Measurements from ENCODE around the gene PIGP. TPM values are rescaled to one million over a fixed set of nuclear protein-coding genes. Genes with fewer than 3 reads are reported as not detected.

Gene PIGP
- total and polyA plus RNA-seq, 2 of the 8 experiments (the other 6 are each of a cell fraction or from before 2014, with no cell fraction given) = 11.3 to 18.0 TPM

DNA sequence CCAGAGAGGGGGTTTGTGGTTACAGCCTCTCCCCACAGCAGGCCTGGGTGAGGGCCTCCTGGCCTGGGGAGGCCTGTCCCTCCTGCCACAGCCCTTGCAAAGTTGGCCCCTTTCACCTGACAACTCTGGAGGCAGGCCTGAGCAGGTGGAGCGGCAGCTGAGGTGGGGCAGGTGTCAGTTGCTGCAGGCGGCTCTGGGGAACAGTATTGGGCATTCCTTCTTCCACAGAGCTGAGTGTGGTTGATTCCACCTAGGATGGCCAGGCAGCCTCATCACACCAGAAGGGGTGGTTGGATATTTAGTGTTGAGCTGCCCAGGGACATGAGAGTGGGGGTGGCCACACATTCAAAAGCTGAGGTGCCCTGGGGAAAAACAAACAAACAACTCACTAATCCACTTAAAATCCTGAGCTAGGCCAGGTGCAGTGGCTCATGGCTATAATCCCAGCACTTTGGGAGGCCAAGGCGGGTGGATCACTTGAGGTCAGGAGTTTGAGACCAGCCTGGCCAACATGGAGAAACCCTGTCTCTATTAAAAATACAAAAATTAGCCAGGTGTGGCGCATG is 31.1 kb downstream of the PIGP start:
- H3K23ac ChIP-seq (ENCODE audit: insufficient read length) = no peak overlapping the region
- no peak overlapping the region for H2BK120ac ChIP-seq (replicated peaks; ENCODE audit: low read depth, low read length)
- H2BK12ac ChIP-seq (ENCODE audit: low read depth, low read length) = no peak overlapping the region
- H3K9me3 ChIP-seq (ENCODE audit: insufficient read depth in 2 of 2, low read depth in 1 of 2, low read length in 1 of 2) = no peaks in the 10 kb centered on the region
- no peak overlapping the region for H3K56ac ChIP-seq (replicated peaks; ENCODE audit: insufficient read length, low read depth, low read length)
- H2AK5ac ChIP-seq (ENCODE audit: low read depth, low read length) = no peak overlapping the region
- H3K79me2 ChIP-seq (ENCODE audit: control insufficient read depth in 1 of 2, insufficient read depth in 2 of 2, low read length in 2 of 2) = no peaks in the 10 kb centered on the region
- H3K27ac ChIP-seq (ENCODE audit: low read depth, low read length) = no peak overlapping the region
- no peak overlapping the region for H2BK15ac ChIP-seq (ENCODE audit: low read length)
- H2BK5ac ChIP-seq (ENCODE audit: low read depth, low read length) = no peak overlapping the region
- no peak overlapping the region for H3K4ac ChIP-seq (replicated peaks; ENCODE audit: insufficient read length, low read depth, low read length)
- FAIRE-seq (no peak), DNase-seq (ENCODE audit: low read depth in 1 of 2, low spot score in 2 of 2) (no peak)
- no peak overlapping the region for H2BK20ac ChIP-seq (ENCODE audit: low read length)
- no peak overlapping the region for H4K91ac ChIP-seq (replicated peaks; ENCODE audit: insufficient read length, low read length)
- H3K14ac ChIP-seq (ENCODE audit: insufficient read length) = no peak overlapping the region
- no peak overlapping the region for H4K5ac ChIP-seq (ENCODE audit: insufficient read length, low read depth, low read length)
- ChIA-PET CTCF (ENCODE audit: partially characterized antibody) (interaction anchor here (0.7 to 2.3 kb wide), 4 partner anchors 14 to 90 kb away, joined by 3 to 7 read pairs (median 3); no protein-coding TSS in a partner anchor), POLR2A (ENCODE audit: partially characterized antibody) (no interaction called here)
- peaks cover 0 to 3% of the 10 kb centered on the region in 2 experiments for H4K20me1 ChIP-seq (replicated peaks in 1 of 2; ENCODE audit: control insufficient read depth in 1 of 2, insufficient read depth in 2 of 2, low read length in 2 of 2)
- no peak overlapping the region for H3K18ac ChIP-seq (ENCODE audit: extremely low read depth, low read length)
- H3K4me1 ChIP-seq (replicated peaks in 1 of 4; ENCODE audit: control insufficient read depth in 3 of 4, insufficient read depth in 4 of 4, low read length in 3 of 4) = peaks cover 0 to 5% (median under 1%) of the 10 kb centered on the region in 4 experiments; a peak in 5 of 7 replicates
- 80% methylated on average over 4 of the region's 4 CpGs; no CpG with 5 or more reads in 1 of the 2 experiments for WGBS, 2 experiments (ENCODE audit: extremely low coverage in 1 of 2, insufficient coverage in 1 of 2, insufficient read length in 1 of 2, insufficient replicate concordance in 2 of 2, low coverage in 1 of 2, low lambda C conversion rate in 2 of 2, missing lambda C conversion rate in 1 of 2)
- no peaks in the 10 kb centered on the region for H3K36me3 ChIP-seq (ENCODE audit: control insufficient read depth in 2 of 4, insufficient read depth in 4 of 4, low read length in 3 of 4)
- H3K9ac ChIP-seq (replicated peaks in 1 of 4; ENCODE audit: extremely low read depth in 1 of 4, low read depth in 3 of 4, low read length in 3 of 4) = no peak overlapping the region
- no peaks in the 10 kb centered on the region for H3K79me1 ChIP-seq (ENCODE audit: low read depth, low read length)
- H3K27me3 ChIP-seq (replicated peaks in 1 of 4; ENCODE audit: control insufficient read depth in 3 of 4, extremely low read depth in 1 of 4, insufficient read depth in 3 of 4, low read length in 3 of 4) = peaks cover 0 to 69% (median 26%) of the 10 kb centered on the region in 4 experiments; a peak in 6 of 7 replicates
- no peaks in the 10 kb centered on the region for H3K23me2 ChIP-seq (ENCODE audit: low read depth, low read length)
- H4K8ac ChIP-seq (ENCODE audit: extremely low read depth, insufficient read depth, low read length) = peak overlapping the region; percentile 36; the same call in 1 of the 2 replicates
- H3K4me2 ChIP-seq (ENCODE audit: insufficient read depth in 1 of 2, low read depth in 2 of 2, low read length in 2 of 2) = no peak overlapping the region
- no peak overlapping the region for H2AFZ ChIP-seq (ENCODE audit: low read length)
- H3K4me3 ChIP-seq (ENCODE audit: extremely low read depth in 1 of 4, insufficient read depth in 2 of 4, low read depth in 3 of 4, low read length in 4 of 4) = no peak overlapping the region
- no peak for TF ChIP-seq CHD2 (IDR thresholded peaks at IDR 0.05; ENCODE audit: low read length)
- TF ChIP-seq BCL11A (IDR thresholded peaks at IDR 0.05; ENCODE audit: low read depth in 2 of 2, low read length in 2 of 2) = no peak
- no peak for TF ChIP-seq SP2 (IDR thresholded peaks at IDR 0.05; ENCODE audit: low read length)
- no peak for TF ChIP-seq KDM4A (IDR thresholded peaks at IDR 0.05; ENCODE audit: low read depth, low read length, severe bottlenecking)
- no peak for TF ChIP-seq RXRA (IDR thresholded peaks at IDR 0.05; ENCODE audit: insufficient read depth, low read depth, low read length)
- TF ChIP-seq TAF7 (optimal IDR thresholded peaks at IDR 0.05; ENCODE audit: borderline replicate concordance, low read depth, low read length) = no peak
- no peak for TF ChIP-seq TCF12 (IDR thresholded peaks at IDR 0.05; ENCODE audit: low read depth, low read length)
- no peak for TF ChIP-seq SAP30 (IDR thresholded peaks at IDR 0.05; ENCODE audit: insufficient read depth, insufficient replicate concordance, low read length)
- TF ChIP-seq, protein P1, sequence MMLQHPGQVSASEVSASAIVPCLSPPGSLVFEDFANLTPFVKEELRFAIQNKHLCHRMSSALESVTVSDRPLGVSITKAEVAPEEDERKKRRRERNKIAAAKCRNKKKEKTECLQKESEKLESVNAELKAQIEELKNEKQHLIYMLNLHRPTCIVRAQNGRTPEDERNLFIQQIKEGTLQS (IDR thresholded peaks at IDR 0.05; ENCODE audit: insufficient read depth, low read depth, low read length) = no peak
- TF ChIP-seq SIX5 (IDR thresholded peaks at IDR 0.05; ENCODE audit: low read depth, low read length) = no peak
- TF ChIP-seq CBX8 (IDR thresholded peaks at IDR 0.05; ENCODE audit: borderline replicate concordance, low read depth, low read length) = no peak
- TF ChIP-seq SIRT6 (IDR thresholded peaks at IDR 0.05; ENCODE audit: low read length) = no peak
- TF ChIP-seq MAFK (IDR thresholded peaks at IDR 0.05; ENCODE audit: low read depth, low read length) = no peak

All from H1 (cell line).